HG03060 (cell line): ENCODE measurements around the gene SPECC1.
A peak's percentile ranks its signal among the peaks of the same experiment; 100 is the strongest.

Experiments used
- ATAC-seq: cut with Tn5 transposase; IDR thresholded peaks from one replicate; pipeline ENCODE4 v1.9.1; 2021; ENCODE audit warnings: low read depth, moderate number of reproducible peaks; ENCODE audit not compliant: unreplicated experiment

The SPECC1 gene

DNA sequence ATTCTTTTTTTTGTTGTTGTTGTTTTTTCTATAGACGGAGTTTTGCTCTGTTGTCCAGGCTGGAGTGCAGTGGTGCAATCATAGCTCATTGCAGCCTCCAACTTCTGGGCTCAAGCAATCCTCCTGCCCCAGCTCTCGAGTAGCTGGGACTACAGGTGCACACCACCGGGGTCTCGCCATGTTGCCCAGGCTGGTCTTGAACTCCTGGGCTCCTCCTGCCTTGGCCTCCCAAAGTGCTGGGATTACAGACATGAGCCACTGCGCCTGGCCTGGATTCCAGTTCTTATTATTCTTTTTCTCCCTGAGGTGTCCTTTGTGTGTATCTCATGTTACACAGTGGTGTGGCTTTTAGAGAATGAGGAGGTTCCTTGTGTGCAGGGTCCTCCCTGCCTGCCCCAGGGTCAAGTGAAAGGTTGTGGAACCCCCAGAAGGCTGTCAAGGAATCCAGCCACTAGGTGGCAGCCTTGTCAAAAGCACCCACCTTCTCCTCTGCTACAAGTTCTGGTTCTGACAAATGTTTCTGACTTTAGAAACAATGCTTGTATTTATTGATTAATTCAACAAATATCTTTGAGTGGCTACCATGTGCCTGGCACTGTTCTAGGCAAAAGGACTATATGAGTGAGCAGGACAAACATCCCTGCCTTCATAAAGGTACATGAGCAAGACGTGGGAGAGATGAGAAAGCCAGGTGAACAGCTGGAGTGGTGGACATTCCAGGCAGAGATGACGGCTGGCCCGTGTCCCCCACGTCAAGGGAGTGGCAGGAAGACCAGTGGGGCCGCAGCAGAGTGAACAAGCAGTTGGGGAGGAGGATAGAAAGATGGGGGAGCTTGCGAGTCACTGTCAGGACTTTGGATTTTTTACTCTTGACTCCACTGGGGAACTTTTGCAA, 112.4 kb downstream of the SPECC1 start:
- no peak for ATAC-seq

GRCh38 chr17:20122254-20122879, 113.2 kb downstream of the SPECC1 start:
- ATAC-seq, result no peak

GRCh38 chr17:20123209-20123608, 114.0 kb downstream of the SPECC1 start:
- ATAC-seq, result no peak

GRCh38 chr17:20125724-20126123, 116.6 kb downstream of the SPECC1 start:
- ATAC-seq, result no peak

GRCh38 chr17:20127360-20128035, 118.3 kb downstream of the SPECC1 start:
- ATAC-seq, result no peak

DNA sequence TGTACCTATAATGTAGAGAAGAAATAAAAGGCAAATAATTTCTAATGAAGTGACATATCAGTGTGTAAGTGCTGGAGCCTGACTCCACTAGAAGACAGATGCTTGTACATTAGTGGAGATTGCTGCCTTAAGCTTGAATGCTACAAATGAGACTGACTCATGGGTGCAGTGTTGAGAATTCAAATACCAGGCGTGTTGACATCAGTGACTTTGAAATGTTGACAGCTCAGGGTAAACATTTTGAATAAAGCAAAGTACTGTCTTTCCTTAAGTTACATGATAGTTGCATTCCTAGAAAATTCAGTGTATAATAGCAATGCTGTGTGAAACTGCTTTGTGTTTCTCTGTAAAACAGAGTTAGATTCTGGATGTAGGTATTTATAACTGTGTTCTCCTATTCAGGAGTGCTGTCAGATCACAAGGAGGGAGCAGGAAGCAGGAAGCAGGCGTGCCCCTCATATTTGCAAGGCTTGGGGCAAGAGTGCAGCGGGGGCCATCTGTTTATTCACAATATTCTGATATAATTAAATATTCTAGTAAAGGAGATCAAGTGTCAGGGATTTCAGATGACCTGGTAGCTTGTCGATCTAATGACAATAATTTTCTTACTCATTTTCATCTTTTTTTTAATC, 119.0 kb downstream of the SPECC1 start:
- ATAC-seq, result no peak

- no peak for ATAC-seq
These were observed 124.4 kb downstream of the SPECC1 start for GRCh38 chr17:20133517-20133916.

DNA sequence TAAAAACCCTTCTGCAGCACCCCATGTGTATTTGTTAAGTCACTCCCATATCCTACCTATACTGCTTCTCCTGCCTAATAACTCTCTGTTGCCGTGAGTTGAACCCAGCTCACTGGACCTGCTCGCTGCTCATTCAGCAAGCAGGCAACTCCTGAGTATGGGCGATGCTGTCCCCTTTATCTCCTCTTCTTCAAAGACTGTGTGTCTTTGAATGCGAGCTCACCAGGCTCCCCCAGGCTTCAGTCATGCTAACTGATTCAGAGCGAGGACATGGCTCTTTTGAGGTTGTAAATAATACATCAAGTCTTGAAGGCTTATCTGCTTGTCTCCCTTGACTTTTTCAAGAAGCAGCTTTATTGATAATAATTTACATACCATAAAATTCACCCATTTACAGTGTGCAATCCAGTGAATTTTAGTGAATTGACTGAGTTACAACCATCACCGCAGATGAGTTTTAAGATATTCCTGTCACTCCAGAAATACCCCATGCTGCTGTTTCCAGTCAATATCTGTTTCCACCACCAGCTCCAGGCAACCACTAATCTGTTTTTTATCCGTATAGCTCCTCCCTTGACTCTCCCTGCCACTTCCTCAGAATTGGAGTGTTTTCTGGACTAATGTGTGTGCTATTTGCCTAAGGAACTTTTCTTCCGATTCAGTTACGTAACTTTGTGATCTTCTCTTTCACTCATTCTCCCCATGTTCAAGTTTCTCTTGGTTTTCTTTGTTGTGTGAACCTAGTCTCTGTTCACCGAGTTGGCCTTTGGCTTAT, 132.2 kb downstream of the SPECC1 start:
- no peak for ATAC-seq

GRCh38 chr17:20142268-20142667, 133.1 kb downstream of the SPECC1 start:
- no peak for ATAC-seq

- ATAC-seq, result no peak
These were observed 134.6 kb downstream of the SPECC1 start for GRCh38 chr17:20143740-20144139.

DNA sequence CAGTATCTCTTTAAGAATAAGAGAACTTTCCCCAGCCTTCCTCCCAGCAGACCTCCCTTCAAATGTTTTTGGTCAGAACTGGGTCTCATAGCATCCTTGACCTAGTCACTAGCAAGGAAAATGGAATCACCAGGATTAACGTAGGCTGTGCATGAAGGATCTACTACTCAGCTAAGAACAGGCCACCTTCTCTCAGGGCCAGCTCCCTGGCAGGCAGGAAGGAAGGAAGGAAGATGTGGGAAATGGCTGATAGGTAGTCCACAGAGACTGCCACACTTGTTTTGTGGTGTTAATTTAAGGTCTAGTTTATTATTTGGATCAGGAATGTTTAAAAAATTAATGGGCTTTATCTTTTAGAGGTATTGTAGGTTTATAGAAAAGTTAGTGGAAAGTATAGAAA, 136.4 kb downstream of the SPECC1 start:
- ATAC-seq, result no peak

DNA sequence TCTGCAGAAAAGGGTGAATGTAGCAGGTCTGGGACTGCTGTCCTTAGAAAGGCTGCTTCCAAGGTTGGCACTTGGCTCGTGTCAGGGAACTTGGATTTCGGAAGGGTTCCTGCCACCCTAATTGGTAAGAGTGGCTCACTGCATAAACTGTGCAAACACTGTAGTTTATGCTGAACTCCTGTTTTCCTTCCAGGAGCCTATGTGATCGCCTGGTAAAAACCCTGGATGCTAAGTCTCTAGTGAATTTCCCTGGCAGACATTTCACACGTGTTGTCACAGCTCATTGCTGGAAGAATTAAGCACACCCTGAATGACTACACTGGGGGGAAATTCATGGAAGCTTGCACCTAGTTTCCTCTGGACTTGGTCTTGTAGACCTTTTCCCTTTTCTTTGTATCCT, 140.1 kb downstream of the SPECC1 start:
- no peak for ATAC-seq

- ATAC-seq, result no peak
These were observed 142.0 kb downstream of the SPECC1 start for GRCh38 chr17:20151174-20151573.

DNA sequence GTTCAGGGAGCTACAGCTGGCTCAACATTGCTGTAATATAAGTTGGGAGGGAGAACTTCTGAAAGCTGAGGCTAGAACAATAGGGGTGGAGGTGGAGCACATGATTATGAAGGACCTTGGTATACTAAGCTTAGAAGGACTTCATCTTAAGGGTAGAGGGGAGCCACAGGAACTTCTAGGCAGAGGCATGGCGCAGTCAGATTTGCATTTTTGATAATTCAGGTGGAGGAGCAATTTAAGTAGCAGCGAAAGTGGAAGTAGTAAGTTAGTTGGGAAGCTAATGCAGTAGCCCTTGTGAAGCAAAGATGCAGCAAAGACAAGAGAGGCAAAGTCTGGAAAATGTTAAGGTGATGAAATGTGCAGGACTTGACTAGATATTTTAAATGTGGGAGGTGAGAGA, 144.1 kb downstream of the SPECC1 start:
- no peak for ATAC-seq

GRCh38 chr17:20154286-20155000, 145.3 kb downstream of the SPECC1 start:
- no peak for ATAC-seq

- ATAC-seq, result peak; percentile 77
These were observed 146.4 kb downstream of the SPECC1 start for GRCh38 chr17:20155258-20156195.

GRCh38 chr17:20156196-20157000, 147.2 kb downstream of the SPECC1 start:
- ATAC-seq, result peak; percentile 3

- no peak for ATAC-seq
These were observed 147.8 kb downstream of the SPECC1 start for GRCh38 chr17:20157001-20157310.
